Activated CD4-positive, alpha-beta T cell treated with anti-CD3 and anti-CD28 coated beads, Interleukin-2, amount 50 U/mL, for 4 hours (primary cell): ENCODE measurements around the gene FERMT3.
"Not testable (repeated sequence)": the region's sequence is repeated elsewhere in the genome, so short reads cannot be mapped to it uniquely, and the experiment has no call there.

ENCODE experiments used
- DNase-seq, 2 experiments: peaks; one replicate each; pipeline ENCODE4 v3.0.0-alpha.2; 2020

The FERMT3 gene

DNA sequence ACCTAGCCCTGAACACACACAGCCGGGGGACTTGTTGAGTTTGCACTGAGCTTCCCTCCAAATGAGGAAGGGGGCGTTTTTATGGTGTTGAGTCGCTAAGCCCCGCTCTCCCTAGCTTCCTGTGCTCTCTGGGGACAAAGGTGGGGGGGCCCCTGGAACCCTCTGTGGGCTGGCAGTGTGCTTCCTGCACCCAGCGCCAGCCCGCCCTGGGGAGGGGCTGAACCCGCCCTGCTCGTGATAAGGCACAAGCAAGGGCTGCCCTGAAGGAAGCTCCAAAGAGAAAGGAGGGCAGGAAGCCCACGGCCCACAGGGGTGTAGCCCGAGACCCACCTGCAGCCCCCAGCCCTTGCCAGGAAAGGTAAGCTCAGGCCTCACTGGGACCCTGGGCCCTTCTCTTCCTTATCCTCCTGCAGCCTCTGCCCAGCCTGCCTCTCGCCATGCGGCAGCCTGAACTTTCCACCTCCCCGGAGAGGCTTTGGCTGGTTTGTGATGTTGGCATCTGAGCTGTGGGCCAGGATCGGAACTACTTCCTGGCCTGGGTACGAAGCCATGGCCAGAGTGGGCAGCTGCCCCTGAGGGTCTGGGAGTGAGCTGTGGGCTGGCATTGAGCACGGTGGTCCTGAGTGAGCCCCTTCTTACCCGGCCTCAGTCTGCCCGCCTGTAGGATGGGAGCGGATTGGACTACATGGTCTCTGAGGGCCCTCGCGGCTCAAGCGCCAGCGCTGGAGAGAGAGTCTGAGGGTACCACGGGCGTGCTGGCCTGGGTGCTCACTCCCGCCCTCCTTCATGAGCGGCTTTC is at the start of gene FERMT3:
Gene FERMT3 (plus strand): TSS at position 265 of the 799 bp plus-strand sequence. CDS start 644 bp downstream, outside the sequence.
- peak; percentile 55 to 60 for DNase-seq

DNA sequence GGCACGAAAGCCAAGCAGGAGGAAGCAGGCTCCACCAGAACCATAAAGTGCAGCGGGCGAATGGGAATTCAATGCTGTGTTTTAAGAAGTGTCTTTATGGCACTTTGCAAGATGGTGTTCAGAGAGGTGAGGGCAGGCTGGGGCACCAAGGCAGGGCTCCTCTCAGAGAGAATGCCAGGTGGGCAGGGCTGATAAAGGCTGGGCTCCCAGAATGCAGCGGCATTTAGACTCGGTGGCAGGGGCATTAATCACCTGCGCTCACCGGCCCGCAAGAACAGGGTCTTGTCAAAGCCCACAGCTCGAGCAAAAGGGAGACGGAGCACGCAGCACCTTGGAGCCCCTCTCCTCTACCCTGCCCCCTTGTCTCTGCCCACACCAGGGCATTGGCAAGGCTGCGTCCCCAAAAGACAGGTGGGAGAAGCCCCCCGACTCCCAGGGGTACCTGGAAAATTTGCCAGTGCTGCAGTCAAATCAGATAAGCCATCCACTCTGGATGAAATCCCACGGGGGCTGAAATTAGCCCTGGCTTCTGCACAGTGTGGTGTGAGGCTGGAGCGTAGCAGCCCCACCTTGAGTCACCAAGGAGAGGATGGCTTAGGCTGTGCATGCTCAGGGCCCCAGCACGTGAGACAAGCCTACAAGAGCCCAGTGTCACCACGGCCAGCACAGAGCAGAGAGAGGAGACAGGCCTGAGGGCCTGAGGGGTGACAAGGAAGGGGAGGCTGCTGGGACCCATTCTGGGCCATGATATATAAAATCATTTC is 48.7 kb upstream of the FERMT3 start:
- no peak for DNase-seq

DNA sequence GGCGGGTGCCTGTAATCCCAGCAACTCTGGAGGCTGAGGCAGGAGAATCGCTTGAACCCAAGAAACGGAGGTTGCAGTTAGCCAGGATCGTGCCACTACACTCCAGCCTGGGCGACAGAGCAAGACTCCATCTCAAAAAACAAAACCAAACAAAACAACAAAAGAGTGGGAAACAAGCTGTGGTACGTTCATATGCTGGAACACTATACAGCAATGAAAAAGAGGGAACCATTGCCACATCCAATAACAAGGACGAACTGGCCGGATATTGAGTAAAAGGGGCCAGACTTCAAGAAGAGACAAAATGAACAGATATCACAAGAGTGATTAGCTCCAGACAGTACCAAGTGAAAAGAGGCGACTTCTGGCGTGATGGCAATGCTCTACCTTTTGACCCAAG is 45.5 kb upstream of the FERMT3 start:
- no peak for DNase-seq

DNA sequence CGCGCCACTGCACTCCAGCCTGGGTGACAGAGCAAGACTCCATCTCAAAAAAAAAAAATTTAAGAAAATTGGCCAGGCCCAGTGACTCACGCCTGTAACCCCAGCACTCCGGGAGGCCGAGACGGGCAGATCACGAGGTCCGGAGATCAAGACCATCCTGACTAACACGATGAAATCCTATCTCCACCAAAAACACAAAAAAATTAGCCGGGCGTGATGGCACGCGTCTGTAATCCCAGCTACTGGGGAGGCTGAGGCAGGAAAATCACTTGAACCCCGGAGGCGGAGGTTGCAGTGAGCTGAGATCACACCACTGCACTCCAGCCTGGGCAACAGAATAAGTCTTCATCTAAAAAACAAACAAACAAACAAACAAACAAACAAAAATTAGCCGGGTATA is 43.8 kb upstream of the FERMT3 start:
- DNase-seq = not testable (repeated sequence)

DNA sequence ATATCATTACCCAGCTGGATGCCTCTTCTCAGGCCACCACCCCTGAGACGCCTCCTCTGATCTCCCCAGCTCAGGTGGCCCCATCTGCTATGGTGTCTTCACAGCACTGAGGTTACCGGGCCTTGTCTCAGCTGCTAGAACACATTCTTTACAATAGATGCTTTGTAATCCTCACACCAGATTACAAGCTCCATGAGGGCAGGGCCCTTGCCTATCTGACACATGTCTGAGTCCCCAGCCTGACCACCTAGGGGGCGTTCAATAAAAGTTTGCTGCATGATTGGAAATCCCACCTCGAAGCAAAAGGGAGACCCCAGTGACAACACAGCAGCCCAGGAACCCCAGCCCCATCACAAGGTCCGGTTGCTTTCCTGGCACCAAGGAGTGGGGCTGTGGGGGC is 42.6 kb upstream of the FERMT3 start:
- no peak for DNase-seq

DNA sequence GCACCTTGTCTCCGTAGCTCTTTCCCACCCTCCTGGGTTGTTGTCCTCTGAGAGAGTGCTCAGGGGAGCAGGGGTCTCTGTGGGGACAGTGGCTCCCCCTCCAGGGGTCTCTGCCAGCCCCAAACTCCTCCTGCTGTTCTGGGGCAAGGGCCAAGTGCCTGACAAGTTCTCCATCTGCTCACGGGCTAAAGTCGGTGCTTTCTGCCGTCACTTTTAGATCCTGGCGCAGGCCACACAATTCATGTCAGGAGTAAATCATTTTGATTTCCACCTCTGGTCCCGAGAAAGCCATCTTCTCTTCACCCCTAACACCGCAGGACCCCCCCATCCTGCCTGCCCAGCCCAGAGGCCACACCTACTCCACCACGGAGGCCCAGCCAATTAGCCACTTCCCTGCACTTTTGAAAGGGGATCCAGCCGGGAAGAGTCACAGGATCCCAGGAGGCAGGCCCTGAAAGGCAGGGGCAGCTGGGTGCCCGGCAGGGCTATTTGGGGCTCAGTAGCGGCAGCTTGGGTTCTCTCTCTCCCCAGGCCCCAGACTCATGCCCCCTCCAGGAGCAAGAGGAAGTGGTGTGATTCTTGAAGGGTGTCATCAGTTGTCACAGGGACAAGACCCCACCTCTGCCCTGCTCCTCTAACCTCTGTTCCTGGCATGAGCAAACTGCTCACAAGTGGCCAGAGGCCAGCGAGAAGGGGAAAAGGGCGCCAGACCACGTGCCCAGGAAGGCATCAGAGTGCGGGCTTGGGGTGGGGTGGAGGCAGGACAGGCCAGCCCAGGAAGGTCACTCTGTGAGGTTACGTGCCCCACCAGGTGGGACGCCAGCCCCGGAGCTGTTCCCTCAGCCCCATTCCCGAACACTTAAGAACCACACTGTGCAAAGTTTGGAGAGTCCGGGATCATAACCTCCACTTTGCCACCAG is 41.9 kb upstream of the FERMT3 start:
- DNase-seq = no peak

DNA sequence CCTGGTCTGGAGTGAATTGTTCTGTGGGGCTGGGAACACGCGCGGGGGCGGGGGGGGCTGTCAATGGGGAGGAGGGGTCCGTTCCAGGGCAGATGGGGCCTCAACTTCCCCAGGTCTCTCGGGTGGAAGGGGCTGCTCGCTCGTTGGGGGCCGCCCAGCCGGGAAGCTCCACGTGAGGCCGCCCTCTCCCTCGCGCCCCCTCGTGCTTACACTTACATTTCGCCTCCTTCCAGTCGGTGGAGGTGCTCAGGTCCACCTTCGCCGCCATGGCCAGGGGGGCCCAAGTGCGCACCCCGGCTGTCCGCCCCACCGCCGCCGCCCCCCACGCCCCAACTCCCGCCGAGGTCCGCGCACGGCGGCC is 41.1 kb upstream of the FERMT3 start:
- peak in 1 of 2 experiments; percentile 18 for DNase-seq

DNA sequence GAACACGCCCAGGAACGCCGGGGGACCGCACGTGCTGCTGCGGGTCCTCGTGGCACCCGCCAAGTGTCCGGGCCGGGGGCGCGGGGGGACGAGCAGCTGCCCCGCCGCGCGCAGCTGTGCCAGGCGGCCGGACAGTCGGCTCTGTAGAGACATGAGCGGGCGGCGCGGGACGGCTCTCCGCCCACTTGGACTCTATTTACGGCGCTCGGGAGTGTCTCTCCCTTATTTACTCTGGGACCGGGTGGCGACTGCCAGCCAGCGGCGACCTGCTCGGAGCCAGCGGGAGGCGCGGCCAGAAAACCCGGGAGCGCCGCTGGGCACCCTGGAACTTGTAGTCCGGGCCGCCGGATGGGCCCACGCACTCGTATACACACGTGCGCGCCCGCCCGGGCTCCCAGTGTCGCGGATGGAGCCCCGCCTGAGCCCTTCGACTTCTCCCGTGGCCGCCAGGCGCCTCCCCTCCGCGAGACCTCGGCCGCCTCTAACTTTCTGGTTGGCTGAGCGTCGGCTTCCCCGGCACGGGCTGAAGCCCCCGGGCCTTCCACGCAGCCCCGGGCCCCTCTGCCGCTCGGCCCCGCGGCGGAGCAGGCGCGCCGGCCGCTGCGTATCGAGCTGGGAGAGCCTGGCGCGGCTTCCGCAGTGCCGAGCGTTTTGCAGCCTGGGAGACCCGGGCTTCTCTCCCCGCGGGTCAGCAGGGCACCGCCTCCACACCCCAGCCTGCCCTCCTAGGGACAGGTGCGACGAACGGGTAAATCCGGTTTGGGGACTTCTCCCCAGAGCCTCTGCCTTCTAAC is 40.5 kb upstream of the FERMT3 start, which contains the start of gene MACROD1:
Gene MACROD1 (minus strand): TSS at position 272 of the 794 bp plus-strand sequence. CDS start 119 bp downstream, at position 153.
- DNase-seq = peak; percentile 74 to 80

DNA sequence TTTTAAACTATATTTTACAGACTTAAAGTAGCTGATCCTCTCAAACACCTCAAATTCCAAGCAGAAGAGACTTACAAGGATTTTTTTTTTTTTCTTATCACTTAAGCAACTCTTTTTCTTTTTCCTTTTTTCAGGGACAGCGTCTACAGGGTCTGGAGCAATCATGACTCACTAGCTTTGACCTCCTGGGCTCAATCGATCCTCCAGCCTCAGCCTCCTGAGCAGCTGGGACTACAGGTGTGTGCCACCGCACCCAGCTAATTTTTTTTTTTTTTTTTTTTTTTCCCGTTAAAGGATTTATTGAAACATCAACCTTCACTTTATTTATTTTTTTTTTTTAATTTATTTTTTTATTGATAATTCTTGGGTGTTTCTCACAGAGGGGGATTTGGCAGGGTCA is 36.1 kb upstream of the FERMT3 start:
- DNase-seq = no peak

DNA sequence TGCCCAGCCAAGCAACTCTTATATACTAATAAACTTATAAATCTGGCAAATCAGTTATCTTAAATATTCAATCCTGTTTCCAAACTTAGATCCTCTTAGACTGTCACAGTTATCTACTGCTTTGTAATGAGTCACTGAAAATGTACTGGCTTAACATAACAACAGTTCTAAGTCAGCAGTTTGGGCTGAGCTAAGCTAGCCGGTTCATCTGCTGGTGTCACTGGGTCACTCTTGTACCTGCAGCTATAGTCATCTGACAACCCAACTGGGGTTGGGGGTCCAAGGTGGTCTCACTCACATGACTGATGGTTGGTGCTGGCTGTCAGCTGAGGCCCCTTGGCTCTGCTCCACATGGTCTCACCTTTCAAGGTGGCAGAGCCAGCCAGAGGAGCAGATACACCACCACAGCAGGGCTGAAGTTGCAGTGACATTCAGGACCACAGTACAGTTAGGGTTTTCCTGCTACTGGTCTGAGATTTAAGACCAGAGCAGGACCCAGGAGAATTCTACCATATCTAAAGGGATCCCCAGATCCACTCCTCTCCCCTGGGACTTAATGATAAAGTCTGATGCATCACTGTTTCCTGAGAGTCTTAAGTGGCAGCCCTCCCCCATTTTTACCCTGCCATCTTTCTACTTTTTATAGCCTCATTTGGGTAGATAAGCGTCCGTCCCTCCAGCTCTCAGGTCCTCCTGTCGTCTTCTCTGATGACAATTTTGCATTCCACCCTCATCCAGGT is 32.7 kb upstream of the FERMT3 start:
- DNase-seq = no peak

DNA sequence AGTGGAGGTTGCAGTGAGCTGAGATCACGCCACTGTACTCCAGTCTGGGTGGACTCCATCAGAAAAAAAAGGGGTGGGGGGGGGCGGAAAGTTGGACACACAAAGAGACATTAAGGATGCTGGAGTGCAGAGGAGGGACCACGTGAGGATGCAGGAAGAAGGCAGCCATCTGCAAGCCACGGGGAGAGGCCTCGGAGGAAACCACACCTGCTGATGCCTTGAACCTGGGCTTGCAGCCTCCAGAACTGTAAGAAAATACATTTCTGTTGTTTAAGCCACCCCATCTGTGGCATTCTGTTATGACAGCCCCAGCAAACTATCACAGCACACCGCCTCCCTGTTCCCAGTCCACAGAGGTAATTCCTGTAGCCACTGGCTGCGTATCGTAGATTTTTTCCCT is 29.8 kb upstream of the FERMT3 start:
- DNase-seq = no peak

DNA sequence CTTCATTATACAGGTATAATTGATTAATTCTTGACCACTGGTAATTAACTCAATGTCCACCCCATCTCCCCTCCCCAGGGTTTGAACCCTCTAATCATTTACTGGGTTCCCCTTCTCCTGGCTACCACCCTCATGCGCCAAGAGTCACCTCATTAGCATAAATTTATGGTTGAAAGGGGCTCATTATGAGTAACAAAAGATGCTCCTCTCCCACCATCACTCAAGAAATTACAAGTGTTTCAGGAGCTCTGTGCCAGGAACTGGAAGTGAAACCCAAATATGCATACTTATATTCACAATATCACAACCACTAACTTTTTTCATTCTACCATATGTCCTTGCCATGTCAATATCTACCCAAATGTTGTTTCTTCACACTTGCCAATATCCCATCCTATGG is 28.3 kb upstream of the FERMT3 start:
- no peak for DNase-seq

DNA sequence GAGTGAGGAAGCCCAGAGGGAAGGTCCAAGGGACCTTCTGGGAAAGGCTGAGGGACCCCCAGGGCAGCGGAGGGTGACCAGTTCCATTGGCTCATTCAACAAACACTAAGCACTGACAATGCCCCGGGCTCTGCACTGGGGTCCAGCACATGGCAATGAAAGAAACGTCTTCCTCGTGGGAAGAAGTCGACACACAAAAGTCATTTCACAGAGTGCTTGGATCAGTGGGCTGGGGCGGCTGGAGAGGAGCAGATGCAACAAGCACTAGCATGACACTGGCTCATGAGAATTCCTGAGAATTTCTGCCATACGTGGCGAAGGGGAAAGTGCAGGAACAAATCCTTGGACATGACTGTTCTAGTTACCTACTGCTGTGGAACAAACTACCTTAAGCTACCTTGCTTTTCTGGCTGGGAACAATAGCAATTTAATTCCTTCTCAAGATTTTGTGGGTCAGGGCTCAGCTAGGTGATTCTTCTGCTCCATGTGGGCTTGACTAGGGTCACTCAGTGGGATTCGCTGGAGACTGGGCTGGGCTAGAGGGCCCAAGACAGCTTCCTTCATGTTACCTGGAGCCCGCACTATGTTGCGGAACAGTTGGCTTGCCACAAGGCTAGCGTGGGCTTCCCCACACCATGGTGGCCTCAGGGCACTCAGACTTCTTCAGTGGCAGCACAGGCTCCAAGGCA is 27.4 kb upstream of the FERMT3 start:
- DNase-seq = no peak

DNA sequence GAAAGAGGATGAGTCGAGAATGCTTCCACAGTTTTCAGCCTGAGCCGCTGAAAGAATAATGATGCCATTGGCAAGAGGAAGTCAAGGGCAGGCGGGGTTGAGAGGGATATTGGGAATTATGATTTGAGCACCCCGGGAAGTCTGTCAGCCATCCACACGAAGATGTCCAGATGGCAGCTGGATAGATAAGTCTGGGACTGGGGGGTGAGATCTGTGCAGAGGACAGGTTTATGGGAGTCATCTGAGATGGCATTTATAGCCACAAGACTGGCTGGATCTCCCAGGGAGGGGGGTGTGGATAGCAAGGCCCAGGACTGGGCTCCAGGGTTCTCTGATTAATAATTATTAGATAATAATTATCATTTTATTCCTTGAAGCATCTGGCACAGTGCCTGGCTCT is 25.6 kb upstream of the FERMT3 start:
- DNase-seq = no peak

DNA sequence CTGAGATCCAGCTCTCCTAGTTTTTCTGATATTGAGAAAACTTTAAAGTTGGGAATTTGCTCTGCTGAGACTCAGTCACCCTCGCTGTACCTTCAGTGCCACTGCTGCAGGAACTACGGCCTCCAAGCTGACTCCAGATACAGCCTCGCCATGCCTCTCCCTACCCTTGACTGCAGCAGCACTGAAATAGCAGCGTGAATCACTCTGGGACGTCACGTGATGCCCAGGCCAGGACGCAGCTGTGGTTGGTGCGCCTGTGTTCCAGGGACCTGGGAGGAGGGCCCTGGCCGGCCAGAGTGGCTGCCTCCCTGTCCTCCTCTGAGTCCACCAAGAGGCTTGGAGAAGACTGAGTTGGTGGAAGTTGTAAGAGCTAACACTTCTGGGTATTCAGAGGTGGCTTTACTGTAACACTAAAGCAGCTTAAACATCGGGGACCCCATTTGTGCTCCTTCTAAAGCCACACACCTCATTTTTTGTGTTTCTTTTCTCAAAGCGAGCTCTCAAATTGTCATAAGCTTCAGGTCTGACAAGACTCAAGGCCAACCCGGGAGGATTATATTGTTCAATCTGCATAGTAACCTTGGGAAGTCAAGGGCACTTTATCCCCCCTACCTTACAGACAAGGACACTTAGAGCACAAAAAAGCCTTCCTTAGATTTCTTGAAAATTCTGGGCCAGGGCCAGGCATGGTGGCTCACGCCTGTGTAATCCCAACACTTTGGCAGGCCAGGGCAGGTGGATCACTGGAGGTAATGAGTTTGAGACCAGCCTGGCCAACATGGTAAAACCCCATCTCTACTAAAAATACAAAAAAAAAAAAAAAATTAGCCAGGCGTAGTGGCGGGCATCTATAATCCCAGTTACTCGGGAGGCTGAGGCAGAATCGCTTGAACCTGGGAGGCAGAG is 24.8 kb upstream of the FERMT3 start:
- DNase-seq = peak in 1 of 2 experiments; percentile 11

DNA sequence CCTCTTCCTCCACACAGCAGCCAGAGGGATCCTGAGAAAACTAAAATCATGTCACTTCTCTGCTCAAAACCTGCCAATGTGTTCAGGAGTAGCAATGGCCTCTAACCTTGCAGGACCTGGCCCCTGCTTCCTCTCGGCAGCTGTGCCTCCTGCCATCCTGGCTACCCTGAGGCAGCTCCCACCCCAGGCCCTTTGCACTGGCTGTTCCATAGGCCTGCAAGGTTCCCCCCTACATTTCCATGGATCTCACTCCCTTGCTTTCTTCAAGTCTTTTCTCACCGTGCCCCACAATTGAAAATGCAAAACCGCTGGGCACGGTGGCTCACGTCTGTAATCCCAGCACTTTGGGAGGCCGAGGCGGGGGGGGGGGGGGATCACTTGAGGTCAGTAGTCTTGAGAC is 22.6 kb upstream of the FERMT3 start:
- no peak for DNase-seq

DNA sequence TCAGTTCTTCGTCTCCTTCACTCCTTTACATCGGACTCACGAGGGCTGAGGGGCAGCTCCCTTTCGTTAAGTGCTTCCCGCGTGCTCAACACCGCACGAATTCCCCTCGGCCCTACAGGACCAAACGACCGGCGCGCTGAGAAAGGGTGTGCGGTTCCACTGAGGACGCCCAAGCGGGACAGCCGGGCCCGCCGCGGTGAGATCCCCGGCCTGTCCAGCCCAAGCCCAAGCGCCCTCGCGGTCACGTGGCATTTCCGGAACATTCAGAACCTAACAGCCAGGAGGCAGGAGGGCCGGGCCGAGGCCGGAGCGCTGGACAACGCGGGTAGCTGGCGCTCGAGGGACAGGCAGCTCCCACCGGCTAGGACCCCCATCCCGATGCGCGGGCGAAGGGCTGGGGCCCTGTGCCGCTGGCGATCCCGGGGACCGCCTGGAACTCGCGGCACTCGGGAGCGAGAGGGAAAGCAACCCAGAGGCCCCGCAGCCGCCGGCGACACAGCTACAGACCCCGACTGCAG is 21.3 kb upstream of the FERMT3 start:
- DNase-seq = no peak

DNA sequence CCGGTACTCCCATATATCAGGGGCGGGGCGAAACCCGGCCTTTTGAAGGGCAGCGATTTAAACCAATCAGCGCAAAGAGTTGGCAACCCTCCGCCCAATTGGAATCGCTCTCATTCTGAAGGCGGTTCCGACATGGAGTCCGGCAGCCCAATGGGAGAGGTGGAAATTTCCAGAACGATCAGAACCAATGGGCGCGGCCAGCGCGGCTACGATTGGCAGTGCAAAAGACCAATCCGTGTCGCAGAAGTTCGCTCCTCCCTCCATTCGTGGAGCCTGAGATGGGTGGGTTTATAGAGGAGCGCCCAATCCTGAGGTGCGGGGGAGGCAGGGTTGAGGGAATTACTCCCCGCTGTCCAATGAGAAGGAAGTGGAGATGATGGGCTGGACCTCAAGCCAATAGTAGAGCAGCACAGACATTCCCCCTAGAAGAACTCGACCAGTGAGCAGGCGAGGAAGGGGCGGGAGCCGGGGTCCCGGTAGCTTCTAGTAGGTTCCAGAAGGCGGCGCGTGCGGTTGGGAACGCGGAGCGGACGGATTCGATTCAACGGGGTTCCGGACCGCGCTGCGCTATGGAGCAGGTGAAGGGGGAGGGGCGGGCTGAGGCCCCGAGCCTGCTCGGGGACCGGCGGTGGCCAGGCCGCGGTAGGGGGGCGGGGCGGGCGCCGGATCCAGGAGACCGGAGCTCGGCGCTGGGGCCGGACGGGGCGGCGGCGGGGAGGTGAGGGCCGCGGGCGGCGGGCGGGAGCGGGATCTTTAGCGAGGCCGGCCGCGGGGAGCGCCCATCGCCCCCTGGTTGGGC is 20.6 kb upstream of the FERMT3 start, which contains the start of gene STIP1:
Gene STIP1 (plus strand): TSS at position 479 of the 799 bp plus-strand sequence. CDS start 91 bp downstream, at position 570.
- peak; percentile 98 for DNase-seq
